Ascending aorta (tissue), 2 donors: ENCODE data around the gene INAFM2. TPM values are rescaled to one million over a fixed set of nuclear protein-coding genes. Genes with fewer than 3 reads are reported as not detected.
A peak's percentile ranks its signal among the peaks of the same experiment; 100 is the strongest.

Source experiments
- DNase-seq, 2 donors: peaks; one replicate each; pipeline ENCODE4 v3.0.0-alpha.2; 2019; ENCODE audit warnings: low spot score in 2 of 2
- H3K27ac ChIP-seq, 2 donors: fragments of 200-600 bp; sonication (generic); one replicate each; pipeline ENCODE4 v1.5.1; 2016 to 2017; ENCODE audit warnings: mild to moderate bottlenecking in 1 of 2
- H3K27me3 ChIP-seq: fragments of 200-600 bp; sonication (generic); one replicate; pipeline ENCODE4 v1.5.1; 2017
- H3K36me3 ChIP-seq, 2 donors: fragments of 200-600 bp; sonication (generic); one replicate each; pipeline ENCODE4 v1.5.1; 2016
- H3K4me1 ChIP-seq, 2 donors: fragments of 200-600 bp; sonication (generic); one replicate each; pipeline ENCODE4 v1.5.1; 2016 to 2017; ENCODE audit warnings: mild to moderate bottlenecking in 1 of 2
- H3K4me3 ChIP-seq, 2 donors: fragments of 200-600 bp; sonication (generic); one replicate each; pipeline ENCODE4 v1.5.1; 2016 to 2017; ENCODE audit warnings: mild to moderate bottlenecking in 1 of 2
- H3K9me3 ChIP-seq, 2 donors: fragments of 200-600 bp; sonication (generic); one replicate each; pipeline ENCODE4 v1.5.1; 2016
- CTCF ChIP-seq, 3 experiments: fragments of 200-600 bp in 2 of 3; fragments of 450-650 bp in 1 of 3; sonication (generic) in 2 of 3; IDR thresholded peaks; one replicate each; pipeline ENCODE4 v1.5.1; 2016 to 2019; ENCODE audit warnings: antibody characterized with exemption in 3 of 3, mild to moderate bottlenecking in 1 of 3, moderate library complexity in 1 of 3
- intact Hi-C: fragments of 100-400 bp; cut with DNase I; formaldehyde crosslinking; loops from one replicate; pipeline ENCODE4 v1.15.1; 2023
- total RNA-seq: library from RNA; depleted of rRNA; stranded (reverse); fragments of >200 nt; gene quantifications from one replicate; pipeline ENCODE4 v1.1.0, GENCODE V29; 2016

The INAFM2 gene
- total RNA-seq, 1 donor from 2014 or later = 69.8 TPM

- Histone ChIP-seq H3K4me3 (peak overlapping the region; percentile 34 to 82), H3K27me3 (no peaks in the 10 kb centered on the region), H3K27ac (peak overlapping the region; percentile 98 to 99), H3K9me3 (no peaks in the 10 kb centered on the region), H3K4me1 (peaks cover 39 to 64% of the 10 kb centered on the region in 2 donors), H3K36me3 (peaks cover 0 to 6% of the 10 kb centered on the region in 2 donors)
- TF ChIP-seq CTCF (IDR thresholded peaks at IDR 0.05) = no peak
- intact Hi-C loops = no loop called here
- no peak for DNase-seq
Observed at GRCh38 chr15:40327457-40327856, 4.0 kb downstream of the INAFM2 start.

- peak overlapping the region; percentile 98 to 99 for H3K27ac ChIP-seq
- H3K4me3 ChIP-seq = peak overlapping the region in 1 of 2 donors; percentile 82
- H3K4me1 ChIP-seq = peaks cover 37 to 65% of the 10 kb centered on the region in 2 donors
- H3K27me3 ChIP-seq = no peaks in the 10 kb centered on the region
- H3K36me3 ChIP-seq = peaks cover 0 to 7% of the 10 kb centered on the region in 2 donors
- no peak for TF ChIP-seq CTCF (IDR thresholded peaks at IDR 0.05)
- DNase-seq = no peak
- intact Hi-C loops = no loop called here
- no peaks in the 10 kb centered on the region for H3K9me3 ChIP-seq
Observed at GRCh38 chr15:40328176-40328575, 4.7 kb downstream of the INAFM2 start.

- no peak for TF ChIP-seq CTCF (IDR thresholded peaks at IDR 0.05)
- no peak for DNase-seq
- Histone ChIP-seq H3K27ac (peak overlapping the region; percentile 98 to 99), H3K9me3 (no peaks in the 10 kb centered on the region), H3K36me3 (peaks cover 0 to 7% of the 10 kb centered on the region in 2 donors), H3K27me3 (no peaks in the 10 kb centered on the region), H3K4me1 (peaks cover 39 to 71% of the 10 kb centered on the region in 2 donors), H3K4me3 (peak overlapping the region in 1 of 2 donors; percentile 82)
- intact Hi-C loops = no loop called here
Observed at GRCh38 chr15:40328751-40329150, 5.3 kb downstream of the INAFM2 start.

GRCh38 chr15:40329804-40330203 lies 6.3 kb downstream of the INAFM2 start:
- H3K9me3 ChIP-seq = no peaks in the 10 kb centered on the region
- no peaks in the 10 kb centered on the region for H3K27me3 ChIP-seq
- H3K4me1 ChIP-seq = peaks cover 42 to 82% of the 10 kb centered on the region in 2 donors
- no peak for DNase-seq
- TF ChIP-seq CTCF (IDR thresholded peaks at IDR 0.05) = no peak
- H3K36me3 ChIP-seq = peaks cover 0 to 7% of the 10 kb centered on the region in 2 donors
- peak overlapping the region; percentile 98 to 99 for H3K27ac ChIP-seq
- intact Hi-C loops = no loop called here
- H3K4me3 ChIP-seq = no peak overlapping the region

- Histone ChIP-seq H3K27me3 (no peaks in the 10 kb centered on the region), H3K9me3 (no peaks in the 10 kb centered on the region), H3K4me3 (no peak overlapping the region), H3K27ac (peak overlapping the region; percentile 98 to 99), H3K36me3 (peaks cover 4 to 7% of the 10 kb centered on the region in 2 donors), H3K4me1 (peaks cover 44 to 86% of the 10 kb centered on the region in 2 donors)
- TF ChIP-seq CTCF (IDR thresholded peaks at IDR 0.05) = no peak
- intact Hi-C loops = no loop called here
- peak in 1 of 2 donors; percentile 84 for DNase-seq
Observed at GRCh38 chr15:40330368-40330836, 6.9 kb downstream of the INAFM2 start.

GRCh38 chr15:40331026-40331425 lies 7.5 kb downstream of the INAFM2 start:
- peaks cover 40 to 86% of the 10 kb centered on the region in 2 donors for H3K4me1 ChIP-seq
- DNase-seq = no peak
- H3K4me3 ChIP-seq = no peak overlapping the region
- H3K9me3 ChIP-seq = no peaks in the 10 kb centered on the region
- peak overlapping the region; percentile 98 to 99 for H3K27ac ChIP-seq
- intact Hi-C loops = no loop called here
- TF ChIP-seq CTCF (IDR thresholded peaks at IDR 0.05) = no peak
- no peaks in the 10 kb centered on the region for H3K27me3 ChIP-seq
- peaks cover 4 to 7% of the 10 kb centered on the region in 2 donors for H3K36me3 ChIP-seq
